ENCODE results near the gene DFFA.
"Not testable (repeated sequence)": the region's sequence is repeated elsewhere in the genome, so short reads cannot be mapped to it uniquely, and the experiment has no call there.

DFFA gene

DNA sequence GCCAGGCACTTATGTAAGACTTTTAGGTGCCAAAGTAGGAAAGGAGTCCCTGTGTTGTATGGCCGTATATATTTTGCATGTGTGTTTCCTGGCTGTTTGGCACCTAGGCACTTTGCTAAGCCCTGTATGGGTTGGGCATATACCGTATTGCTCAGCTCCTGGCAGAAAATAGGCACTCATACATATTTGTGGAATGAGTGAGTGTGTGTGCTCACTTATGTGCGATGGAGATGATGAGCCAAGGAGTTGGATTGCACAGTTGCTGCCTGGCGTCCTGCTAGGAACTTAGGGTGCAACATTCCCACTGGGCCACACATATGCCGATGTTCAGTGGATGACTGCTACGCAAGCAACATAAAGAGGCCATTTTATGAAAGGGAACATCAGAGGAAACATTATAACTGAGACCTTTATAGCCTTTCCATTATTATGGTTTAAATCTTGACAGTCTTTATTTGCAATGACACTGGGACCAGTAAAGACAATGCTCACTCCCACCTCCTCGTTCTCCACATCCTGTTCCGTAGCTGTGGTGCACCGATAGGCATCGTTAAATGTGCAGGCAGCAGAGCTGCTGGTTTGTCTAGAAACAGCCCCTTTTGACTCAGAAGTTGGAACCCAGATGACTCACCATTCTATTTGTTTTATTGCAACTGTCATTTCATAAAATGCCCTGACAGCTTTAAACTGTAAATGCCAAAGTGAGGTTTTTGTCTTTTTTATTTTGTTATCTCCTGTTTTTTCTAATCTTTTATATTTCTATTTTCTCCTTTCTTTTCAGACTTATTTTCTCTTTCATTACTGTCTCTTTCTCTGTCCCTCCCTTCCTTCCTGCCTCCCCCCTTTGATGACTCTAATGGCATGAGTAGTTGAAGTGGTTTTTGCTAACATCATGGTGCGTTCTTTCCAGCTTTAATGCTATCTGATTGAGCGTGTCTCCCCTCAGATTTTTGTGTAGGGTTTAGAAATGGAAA lies 38.5 kb upstream of the DFFA start:
- DNase-seq (ENCODE audit: insufficient read length, low spot score) (no peak), FAIRE-seq (no peak)
- TF ChIP-seq, protein P1, sequence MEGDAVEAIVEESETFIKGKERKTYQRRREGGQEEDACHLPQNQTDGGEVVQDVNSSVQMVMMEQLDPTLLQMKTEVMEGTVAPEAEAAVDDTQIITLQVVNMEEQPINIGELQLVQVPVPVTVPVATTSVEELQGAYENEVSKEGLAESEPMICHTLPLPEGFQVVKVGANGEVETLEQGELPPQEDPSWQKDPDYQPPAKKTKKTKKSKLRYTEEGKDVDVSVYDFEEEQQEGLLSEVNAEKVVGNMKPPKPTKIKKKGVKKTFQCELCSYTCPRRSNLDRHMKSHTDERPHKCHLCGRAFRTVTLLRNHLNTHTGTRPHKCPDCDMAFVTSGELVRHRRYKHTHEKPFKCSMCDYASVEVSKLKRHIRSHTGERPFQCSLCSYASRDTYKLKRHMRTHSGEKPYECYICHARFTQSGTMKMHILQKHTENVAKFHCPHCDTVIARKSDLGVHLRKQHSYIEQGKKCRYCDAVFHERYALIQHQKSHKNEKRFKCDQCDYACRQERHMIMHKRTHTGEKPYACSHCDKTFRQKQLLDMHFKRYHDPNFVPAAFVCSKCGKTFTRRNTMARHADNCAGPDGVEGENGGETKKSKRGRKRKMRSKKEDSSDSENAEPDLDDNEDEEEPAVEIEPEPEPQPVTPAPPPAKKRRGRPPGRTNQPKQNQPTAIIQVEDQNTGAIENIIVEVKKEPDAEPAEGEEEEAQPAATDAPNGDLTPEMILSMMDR (IDR thresholded peaks at IDR 0.05; ENCODE audit: insufficient read depth, missing control alignments): no peak

DNA sequence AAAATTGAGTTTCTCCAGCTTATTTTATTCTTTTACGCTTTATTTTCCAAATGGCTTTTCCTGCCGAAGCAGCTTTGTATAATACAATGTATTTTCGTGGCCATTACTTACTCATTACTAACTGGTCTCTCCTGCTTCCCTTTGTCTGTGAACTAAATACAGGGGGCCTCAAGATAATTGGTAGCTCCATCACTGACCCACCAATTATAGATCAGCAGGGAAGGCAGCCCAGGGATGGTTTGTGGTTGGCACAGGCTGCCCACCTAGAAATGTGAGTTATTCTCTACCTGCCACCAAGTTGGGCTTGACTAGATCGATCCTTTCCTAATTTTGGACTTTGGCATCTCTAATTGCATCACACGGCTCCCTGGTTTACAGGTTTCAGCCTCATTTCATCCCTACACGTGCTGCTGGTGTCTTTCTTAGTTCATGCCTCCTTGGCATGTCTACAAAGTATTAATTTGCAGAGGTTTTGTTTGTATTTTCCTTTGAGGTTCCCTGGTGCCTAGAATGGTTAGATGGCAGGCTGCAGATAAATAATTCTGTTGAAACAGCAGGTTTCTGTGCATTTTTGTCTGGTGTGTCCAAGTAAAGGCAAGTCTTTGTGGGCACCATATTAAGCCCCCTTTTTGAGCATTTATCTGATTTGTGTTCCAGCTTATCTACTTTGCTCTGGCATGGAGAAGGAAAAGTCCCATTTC lies 37.6 kb upstream of the DFFA start:
- no peak for FAIRE-seq
- TF ChIP-seq, protein P1 (IDR thresholded peaks at IDR 0.05; ENCODE audit: insufficient read depth, missing control alignments): no peak
- DNase-seq (ENCODE audit: insufficient read length, low spot score): no peak

DNA sequence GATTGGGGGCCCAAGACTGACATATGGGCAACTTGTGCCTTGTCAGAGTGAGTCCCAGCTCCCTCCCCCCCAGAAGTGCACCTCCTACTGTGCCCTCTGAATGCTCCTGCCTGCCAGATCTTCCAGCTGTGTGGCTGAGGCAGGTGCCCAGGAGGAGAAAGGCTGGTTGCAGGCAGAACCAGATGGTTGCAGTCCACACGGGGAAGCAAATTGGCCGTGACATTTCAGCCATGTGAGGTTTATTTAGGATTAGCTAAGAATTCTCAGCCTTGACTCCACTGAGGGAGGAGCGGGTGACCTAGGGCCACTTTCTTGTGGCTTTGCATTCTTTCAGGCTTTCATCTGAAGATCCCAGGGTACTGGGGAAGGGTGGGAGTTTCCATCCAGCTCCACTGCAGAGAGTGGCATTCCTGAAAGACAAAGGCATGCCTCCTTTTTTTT lies 36.2 kb upstream of the DFFA start:
- FAIRE-seq (no peak), DNase-seq (ENCODE audit: insufficient read length, low spot score) (no peak)
- TF ChIP-seq, protein P1 (IDR thresholded peaks at IDR 0.05; ENCODE audit: insufficient read depth, missing control alignments): no peak

DNA sequence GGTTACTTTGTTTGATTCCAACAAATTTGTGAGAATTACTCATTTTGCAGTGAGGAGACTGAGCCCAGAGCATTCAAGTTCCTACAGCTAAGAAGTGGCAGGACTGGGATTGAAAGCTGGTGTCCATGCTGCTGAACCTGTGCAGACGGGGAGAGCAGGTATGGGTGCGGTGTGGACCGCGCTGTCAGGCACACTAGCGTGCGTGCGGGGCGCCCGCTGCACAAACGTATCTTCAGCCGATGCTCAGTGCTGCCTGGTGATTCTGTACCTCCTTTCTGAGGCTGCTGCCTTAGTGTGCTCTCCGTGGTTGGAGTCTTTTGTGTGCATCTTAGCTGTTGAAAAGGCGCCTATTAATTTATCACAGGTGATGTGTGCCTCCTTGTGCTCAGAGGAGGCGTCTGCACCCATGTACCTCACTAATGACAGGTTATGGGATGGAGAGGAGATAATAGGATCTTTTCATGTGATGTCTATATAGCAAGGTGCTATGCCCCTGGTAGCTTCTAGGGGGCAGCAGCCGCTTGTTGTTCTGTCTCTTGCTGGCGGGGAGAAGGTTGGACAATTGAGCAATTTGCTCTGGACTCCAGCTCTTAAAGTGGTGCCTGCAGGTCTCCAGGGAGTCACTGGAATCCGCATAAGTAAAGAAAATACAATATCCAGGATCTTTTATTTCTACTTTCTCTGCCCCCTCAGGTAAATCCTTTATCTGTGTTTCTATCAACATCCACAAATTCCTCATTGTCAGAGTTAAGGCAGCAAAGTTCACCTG lies 35.0 kb upstream of the DFFA start:
- no peak for FAIRE-seq
- TF ChIP-seq, protein P1 (IDR thresholded peaks at IDR 0.05; ENCODE audit: insufficient read depth, missing control alignments): peak; percentile 88
- peak; percentile 28 for DNase-seq (ENCODE audit: insufficient read length, low spot score)

DNA sequence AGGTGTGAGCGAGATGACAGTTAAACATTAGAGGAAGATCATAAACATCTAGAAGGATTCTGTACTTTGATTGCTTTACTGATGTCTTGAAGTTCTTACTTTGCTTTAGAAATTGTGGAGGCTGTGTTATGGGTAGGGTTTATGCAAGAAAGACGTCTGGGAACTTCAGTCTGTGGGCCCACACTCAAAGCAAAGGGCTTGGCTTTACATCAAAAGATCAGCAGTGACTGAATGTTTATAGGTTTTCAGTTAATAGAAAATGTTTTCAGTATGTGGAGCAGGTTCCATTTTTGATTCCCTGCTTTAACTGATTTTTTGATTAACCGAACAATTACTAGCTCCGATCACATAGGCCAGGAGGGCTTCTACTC lies 34.3 kb upstream of the DFFA start:
- TF ChIP-seq, protein P1 (IDR thresholded peaks at IDR 0.05; ENCODE audit: insufficient read depth, missing control alignments): no peak
- no peak for DNase-seq (ENCODE audit: insufficient read length, low spot score)
- no peak for FAIRE-seq

DNA sequence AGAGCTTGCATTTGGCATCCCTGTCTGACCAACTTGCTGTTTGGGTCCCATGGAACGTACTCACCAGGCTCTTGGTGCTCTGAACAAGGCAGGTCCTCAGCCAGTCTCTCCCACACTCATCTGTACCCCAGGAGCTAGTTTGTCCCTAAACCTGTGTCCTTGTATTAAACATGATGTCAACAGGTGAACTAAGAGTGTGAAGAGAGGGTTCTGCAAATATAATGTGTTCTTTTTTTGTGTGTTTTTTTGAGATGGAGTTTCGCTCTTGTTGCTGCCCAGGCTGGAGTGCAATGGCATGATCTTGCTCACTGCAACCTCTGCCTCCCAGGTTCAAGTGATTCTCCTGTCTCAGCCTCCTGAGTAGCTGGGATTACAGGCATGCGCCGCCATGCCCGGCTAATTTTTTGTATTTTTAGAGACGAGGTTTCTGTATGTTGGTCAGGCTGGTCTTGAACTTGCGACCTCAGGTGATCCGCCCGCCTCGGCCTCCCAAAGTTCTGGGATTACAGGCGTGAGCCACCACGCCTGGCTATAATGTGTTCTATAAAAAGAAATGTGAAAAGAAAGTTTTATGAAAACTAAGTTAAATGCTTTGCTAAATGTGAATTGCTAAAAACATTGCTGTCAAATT lies 33.8 kb upstream of the DFFA start:
- not testable (repeated sequence) for FAIRE-seq; DNase-seq (ENCODE audit: insufficient read length, low spot score)

DNA sequence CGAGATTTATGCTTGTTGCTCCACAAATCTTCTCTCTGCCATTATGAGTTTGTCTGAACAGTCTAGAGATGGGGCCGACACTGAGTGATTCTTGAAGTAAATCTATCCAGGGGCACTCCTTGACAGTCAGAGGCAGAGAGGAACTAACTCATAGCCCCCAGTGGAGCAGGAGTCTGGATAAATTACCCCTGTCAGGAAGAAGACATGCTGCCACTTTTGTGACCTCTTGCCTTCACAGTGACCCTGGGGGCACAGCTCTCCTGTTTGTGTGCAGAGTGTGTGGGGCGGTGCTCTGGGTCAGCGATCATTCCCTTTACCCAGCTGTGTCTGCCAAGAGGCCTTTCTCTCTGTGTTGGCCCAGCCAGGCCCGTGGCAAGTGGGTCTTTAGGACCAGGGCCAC lies 31.9 kb upstream of the DFFA start:
- TF ChIP-seq, protein P1 (IDR thresholded peaks at IDR 0.05; ENCODE audit: insufficient read depth, missing control alignments): no peak
- no peak for FAIRE-seq
- DNase-seq (ENCODE audit: insufficient read length, low spot score): no peak

All from D721Med (cell line).